Mesodermal cell (in vitro differentiated cells): ENCODE measurements around the gene MRPS10.
A peak's percentile ranks its signal among the peaks of the same experiment; 100 is the strongest.

Experiments used
- H3K27ac ChIP-seq: 2 replicates; pipeline ENCODE4 v1.7.0; 2013; ENCODE audit warnings: mild to moderate bottlenecking, low read depth, low read length, moderate library complexity; ENCODE audit not compliant: severe bottlenecking
- H3K36me3 ChIP-seq: 2 replicates; pipeline ENCODE4 v1.7.1; 2013; ENCODE audit warnings: mild to moderate bottlenecking, low read length, moderate library complexity; ENCODE audit not compliant: control insufficient read depth, insufficient read depth
- H3K4me1 ChIP-seq: one replicate; pipeline ENCODE4 v1.7.1; 2013; ENCODE audit warnings: mild to moderate bottlenecking, low read length; ENCODE audit not compliant: insufficient read depth, control insufficient read depth, poor library complexity, severe bottlenecking
- H3K4me3 ChIP-seq: 2 replicates; pipeline ENCODE4 v1.7.0; 2013; ENCODE audit warnings: low read length, control low read depth, mild to moderate bottlenecking; ENCODE audit not compliant: insufficient read depth, poor library complexity, severe bottlenecking; ENCODE audit errors: extremely low read depth
- H3K9me3 ChIP-seq: 2 replicates; pipeline ENCODE4 v1.7.1; 2013; ENCODE audit warnings: mild to moderate bottlenecking, low read length, moderate library complexity; ENCODE audit not compliant: control insufficient read depth
- WGBS, 2 experiments: methylation state at CpG; one replicate each; pipeline ENCODE4 v1.1.5; 2013; ENCODE audit warnings: missing lambda C conversion rate in 2 of 2; ENCODE audit not compliant: insufficient coverage in 2 of 2; 5-methylcytosine and 5-hydroxymethylcytosine counted together

Gene MRPS10

DNA sequence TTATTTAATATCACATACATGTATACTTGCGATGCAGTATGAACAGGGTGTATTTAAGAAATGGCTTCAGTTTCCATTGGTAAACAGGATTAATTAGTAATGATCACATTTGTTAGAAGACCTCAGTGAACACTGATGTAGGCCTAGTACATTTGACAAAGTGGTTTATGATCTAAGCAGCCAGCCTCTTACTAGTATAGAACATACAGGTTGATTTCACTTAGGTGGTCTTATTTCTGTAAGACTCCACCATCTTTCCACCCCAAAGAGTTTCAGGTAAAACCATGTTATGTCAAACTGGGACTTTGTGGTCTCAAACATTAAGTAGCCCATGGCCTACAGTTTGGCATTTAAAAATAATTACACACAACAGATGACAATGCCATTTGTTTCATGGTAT lies 20.2 kb upstream of the MRPS10 start:
- H3K4me3 ChIP-seq = no peak overlapping the region
- WGBS, 2 experiments = no CpG with 5 or more reads among the region's 1 CpG
- H3K36me3 ChIP-seq = no peaks in the 10 kb centered on the region

DNA sequence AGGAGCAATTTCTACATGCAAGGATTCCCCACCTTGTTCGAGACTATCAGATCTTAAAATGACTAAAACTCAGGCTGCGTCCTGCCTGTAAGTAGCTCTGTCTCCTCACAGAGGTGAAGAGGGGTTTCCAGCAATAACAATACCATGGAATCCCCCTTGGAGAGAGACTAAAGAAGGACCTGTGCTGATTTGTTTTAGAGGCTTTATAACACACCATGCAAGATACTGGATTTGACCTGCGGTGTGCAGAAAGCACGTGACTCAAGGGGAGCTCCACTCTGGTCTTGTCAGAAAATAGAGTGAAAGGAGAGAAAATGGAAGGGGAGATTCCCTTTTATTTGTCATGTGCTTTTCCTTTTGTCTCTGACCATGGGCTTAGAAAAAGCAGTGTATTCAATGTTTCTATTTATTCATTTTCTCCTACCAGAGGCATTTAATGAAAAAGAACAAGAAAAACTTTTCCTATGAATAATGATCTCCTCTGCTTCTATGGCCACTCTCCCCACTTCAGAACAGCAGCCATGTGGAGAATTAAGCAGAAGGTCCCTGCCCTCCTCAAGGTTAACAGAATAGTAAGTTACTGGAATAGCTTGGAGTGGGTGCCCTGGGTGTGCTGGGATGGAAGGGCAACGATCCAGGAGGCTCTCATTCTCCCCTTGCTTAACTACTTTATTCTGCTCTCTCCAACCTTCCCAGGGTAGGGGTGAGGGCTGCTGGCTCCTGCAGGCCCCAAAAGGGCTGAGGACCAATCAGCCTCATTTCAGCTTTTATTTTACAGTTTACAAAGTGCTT lies 19.2 kb upstream of the MRPS10 start:
- H3K9me3 ChIP-seq = no peaks in the 10 kb centered on the region
- no peak overlapping the region for H3K27ac ChIP-seq
- no peak overlapping the region for H3K4me3 ChIP-seq
- peaks cover 3% of the 10 kb centered on the region for H3K4me1 ChIP-seq
- WGBS, 2 experiments = 100% methylated on average over 2 of the region's 5 CpGs
- no peaks in the 10 kb centered on the region for H3K36me3 ChIP-seq

More for the DNA sequence above, 20.2 kb upstream of the MRPS10 start:
- no peaks in the 10 kb centered on the region for H3K9me3 ChIP-seq
- H3K4me1 ChIP-seq = peaks cover 3% of the 10 kb centered on the region
- no peak overlapping the region for H3K27ac ChIP-seq

DNA sequence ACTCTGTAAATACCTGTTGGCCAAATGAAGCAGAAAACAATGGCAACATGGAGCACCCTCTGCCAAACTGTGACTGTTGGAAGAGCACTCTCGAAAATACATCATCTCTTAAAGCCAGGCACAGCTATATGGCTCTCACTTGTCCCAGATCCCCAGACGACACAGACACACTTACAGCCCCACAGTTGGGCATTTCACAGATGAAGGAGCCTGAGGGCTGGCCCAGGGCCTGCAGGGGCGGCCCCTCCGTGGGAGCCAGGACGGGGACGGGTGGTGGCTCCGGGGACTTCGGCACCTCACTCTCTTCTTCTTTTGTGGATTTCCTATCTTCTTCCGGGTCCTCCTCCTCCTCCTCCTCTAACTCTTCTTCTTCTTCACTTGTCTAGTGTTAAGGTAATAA lies 18.4 kb upstream of the MRPS10 start:
- H3K4me1 ChIP-seq = peaks cover 3% of the 10 kb centered on the region
- no peak overlapping the region for H3K27ac ChIP-seq
- H3K4me3 ChIP-seq = no peak overlapping the region
- no peaks in the 10 kb centered on the region for H3K9me3 ChIP-seq
- no peaks in the 10 kb centered on the region for H3K36me3 ChIP-seq
- 79 to 96% methylated on average over 3 to 5 of the region's 9 CpGs for WGBS, 2 experiments

DNA sequence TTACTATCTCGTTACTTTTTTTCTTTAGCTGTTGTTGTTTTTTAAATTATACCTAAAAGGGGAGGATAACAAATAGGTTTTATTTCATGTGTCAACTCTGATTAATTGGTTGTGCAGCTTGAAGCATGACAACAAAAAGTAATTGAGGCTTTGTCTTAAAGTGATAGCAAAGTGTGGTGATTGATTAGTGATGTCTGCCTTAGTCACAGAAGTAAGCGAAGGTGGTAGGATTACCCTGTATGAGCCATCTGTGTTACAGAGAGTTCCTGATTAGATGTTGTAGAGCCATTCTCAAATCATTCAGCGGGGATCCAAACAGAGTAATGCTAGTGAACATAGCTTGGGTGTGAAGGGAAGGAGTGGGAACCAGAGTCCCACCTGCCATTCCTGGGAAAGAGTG lies 14.4 kb upstream of the MRPS10 start:
- WGBS, 2 experiments = 88 to 95% methylated on average over 2 of the region's 3 CpGs
- peaks cover 6% of the 10 kb centered on the region for H3K4me1 ChIP-seq
- H3K36me3 ChIP-seq = peaks cover 3% of the 10 kb centered on the region

DNA sequence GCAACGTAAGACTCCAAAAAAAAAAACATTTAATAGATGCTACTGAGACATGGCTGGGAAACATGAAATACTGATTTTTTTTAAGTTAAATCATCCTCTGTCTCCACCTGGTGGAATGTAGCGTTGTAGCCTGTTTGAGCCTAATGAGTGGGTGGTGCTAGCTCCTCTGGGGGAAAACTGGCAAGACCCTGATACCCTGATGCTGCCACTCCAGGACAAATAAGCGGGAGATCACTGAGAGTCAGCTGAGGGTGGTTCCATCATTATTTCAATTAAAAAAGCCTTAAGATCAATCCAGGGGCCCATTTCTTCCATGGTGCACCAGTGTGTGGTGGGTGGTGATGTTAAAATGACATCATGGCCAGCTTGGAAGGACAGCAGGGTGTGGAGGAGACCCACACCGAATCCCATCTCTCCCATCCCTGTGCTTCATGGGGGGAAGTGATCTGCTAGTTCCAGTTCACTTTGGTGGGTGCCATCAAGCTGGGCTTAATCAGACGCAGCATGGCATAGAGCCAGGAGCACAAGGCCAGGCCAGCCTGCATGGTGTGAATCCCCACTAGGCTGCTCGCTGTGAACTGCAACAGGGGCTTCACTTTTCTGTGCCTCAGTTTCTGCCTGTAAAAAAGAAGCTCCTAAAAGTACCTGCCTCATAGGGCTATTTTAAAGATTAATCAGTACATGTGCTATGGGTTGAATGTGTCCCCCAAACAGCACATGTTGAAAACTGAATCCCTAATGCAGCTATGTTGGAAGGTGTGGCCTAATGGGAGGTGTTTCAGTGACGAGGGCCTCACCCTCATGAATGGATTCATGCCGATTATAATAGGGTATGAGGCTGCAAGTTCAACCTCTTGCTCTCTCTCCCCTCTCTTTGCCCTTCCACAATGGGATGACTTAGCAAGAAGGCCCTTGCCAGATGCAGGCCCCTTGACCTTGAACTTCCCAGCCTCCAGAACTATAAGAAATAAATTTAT lies 13.0 kb upstream of the MRPS10 start:
- no peak overlapping the region for H3K27ac ChIP-seq
- H3K36me3 ChIP-seq = peaks cover 3% of the 10 kb centered on the region
- no peaks in the 10 kb centered on the region for H3K9me3 ChIP-seq
- WGBS, 2 experiments = 82 to 84% methylated on average over 3 to 5 of the region's 8 CpGs
- H3K4me3 ChIP-seq = no peak overlapping the region
- H3K4me1 ChIP-seq = peaks cover 16% of the 10 kb centered on the region

More for the DNA sequence above, 14.4 kb upstream of the MRPS10 start:
- Histone ChIP-seq H3K9me3 (no peaks in the 10 kb centered on the region), H3K4me3 (no peak overlapping the region), H3K27ac (no peak overlapping the region)

DNA sequence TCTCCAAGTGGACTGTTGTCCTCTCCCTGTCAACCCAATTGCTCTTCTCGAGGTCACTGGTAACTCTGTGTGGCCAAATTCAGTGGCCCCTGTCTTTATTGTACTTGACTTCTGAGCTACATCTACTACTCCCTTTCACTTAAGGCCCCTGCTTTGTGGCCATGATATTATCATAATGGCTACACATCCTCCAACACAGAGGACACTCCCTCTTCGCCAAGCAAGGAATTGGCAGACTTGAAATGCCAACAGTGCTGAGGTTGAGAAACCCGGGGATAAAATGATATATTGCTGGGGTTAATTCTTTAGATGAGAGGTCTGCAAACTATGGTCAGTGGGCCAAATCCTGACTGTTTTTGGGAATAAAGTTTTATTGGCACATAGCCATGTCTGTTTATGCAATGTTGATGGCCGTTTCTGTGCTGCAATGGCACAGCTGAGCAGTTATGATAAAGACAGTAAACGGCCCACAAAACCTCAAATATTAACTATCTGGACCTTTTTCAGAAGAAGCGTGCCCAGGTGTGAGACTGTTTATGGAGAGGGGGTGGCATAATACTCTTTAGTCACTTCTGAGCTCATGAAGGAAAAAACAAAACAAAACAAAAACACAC lies 12.0 kb upstream of the MRPS10 start:
- WGBS, 2 experiments = 84 to 100% methylated on average over 2 to 3 of the region's 6 CpGs
- Histone ChIP-seq H3K27ac (no peak overlapping the region), H3K4me1 (peaks cover 19% of the 10 kb centered on the region), H3K36me3 (peaks cover 3% of the 10 kb centered on the region), H3K9me3 (no peaks in the 10 kb centered on the region), H3K4me3 (no peak overlapping the region)

DNA sequence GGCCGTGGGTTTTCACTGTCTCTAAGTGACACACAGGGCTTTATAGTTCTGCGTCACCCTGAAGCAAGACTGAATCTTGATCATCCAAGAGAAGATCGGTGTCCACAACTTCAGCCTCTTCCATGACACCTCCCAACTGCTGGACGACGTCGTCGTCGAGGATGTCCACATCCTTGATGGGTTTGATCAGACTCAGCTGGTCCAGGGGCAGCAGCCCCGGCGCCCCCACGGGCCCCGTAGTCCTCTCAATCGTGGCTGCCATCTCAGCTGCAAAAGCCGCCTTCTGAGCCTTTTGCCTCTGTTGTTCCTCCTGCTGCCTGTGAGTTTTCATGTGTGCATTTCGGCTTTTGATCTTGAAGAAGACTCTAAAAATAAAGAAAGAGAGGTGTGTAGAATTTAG lies 10.6 kb upstream of the MRPS10 start:
- Histone ChIP-seq H3K27ac (no peak overlapping the region), H3K9me3 (no peaks in the 10 kb centered on the region), H3K36me3 (peaks cover 3% of the 10 kb centered on the region), H3K4me3 (no peak overlapping the region), H3K4me1 (peaks cover 23% of the 10 kb centered on the region)
- 93 to 96% methylated on average over 11 to 14 of the region's 15 CpGs for WGBS, 2 experiments

DNA sequence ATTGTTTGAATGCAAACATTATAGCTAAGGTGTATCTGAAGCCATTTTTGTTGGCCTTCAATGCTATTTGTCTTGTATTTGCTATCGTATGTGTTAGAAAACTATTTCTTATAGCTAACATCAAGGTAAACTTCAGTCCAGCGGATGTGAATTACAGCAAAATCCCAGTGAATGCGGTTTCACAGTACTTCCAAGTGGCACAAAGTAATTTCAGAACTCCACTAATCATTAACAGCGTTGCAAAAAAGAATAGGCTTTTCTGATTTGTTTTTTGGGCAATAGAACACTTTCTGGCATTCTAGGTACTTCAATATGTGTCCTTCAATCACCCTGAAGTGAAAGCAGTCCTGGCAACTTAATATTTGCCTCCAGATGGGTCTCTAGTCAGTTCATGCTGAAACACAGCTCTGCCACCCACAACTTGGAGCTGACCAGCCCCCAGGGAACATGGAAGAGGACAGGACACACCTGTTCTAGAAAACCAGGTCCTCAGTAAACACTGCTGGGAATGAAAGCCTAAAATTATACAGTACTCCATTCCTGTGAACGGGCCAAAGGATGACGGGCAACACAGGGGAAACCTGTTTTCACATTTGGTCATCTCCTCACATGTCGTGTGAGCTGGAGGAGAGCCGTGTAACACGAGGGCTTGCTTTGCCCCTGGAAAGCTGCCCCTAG lies 9.7 kb upstream of the MRPS10 start:
- peaks cover 23% of the 10 kb centered on the region for H3K4me1 ChIP-seq
- H3K4me3 ChIP-seq = no peak overlapping the region
- H3K27ac ChIP-seq = no peak overlapping the region
- H3K36me3 ChIP-seq = peaks cover 3% of the 10 kb centered on the region
- no peaks in the 10 kb centered on the region for H3K9me3 ChIP-seq
- WGBS, 2 experiments = 84 to 92% methylated on average over 5 of the region's 9 CpGs

DNA sequence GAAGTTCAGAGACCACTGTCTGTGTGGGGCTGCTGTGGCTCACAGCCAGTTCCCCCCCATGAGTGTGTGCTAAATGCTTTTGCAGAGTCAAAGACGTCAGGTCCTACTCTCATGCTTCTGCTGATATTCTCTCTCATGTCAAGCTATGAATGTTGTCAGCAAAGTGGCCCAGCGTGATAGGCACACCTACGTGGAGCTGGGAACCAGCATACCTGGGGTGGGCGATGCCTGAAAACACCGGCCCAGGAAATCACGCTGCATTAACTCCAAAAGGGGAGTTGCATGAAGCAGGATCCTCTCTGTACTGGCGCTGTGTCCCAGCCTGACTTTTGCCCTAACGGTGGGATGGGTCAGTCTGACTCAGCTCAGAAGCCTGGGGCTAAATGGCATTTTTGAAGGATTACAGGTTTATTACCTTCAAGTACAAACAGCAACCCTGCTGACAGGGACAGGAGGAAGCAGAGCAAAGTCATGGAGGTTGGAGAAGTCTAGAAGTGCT lies 9.0 kb upstream of the MRPS10 start:
- 63 to 65% methylated on average over 7 of the region's 8 CpGs for WGBS, 2 experiments
- Histone ChIP-seq H3K4me3 (no peak overlapping the region), H3K9me3 (no peaks in the 10 kb centered on the region), H3K27ac (peak overlapping the region; percentile 62), H3K4me1 (peaks cover 23% of the 10 kb centered on the region), H3K36me3 (peaks cover 3% of the 10 kb centered on the region)

DNA sequence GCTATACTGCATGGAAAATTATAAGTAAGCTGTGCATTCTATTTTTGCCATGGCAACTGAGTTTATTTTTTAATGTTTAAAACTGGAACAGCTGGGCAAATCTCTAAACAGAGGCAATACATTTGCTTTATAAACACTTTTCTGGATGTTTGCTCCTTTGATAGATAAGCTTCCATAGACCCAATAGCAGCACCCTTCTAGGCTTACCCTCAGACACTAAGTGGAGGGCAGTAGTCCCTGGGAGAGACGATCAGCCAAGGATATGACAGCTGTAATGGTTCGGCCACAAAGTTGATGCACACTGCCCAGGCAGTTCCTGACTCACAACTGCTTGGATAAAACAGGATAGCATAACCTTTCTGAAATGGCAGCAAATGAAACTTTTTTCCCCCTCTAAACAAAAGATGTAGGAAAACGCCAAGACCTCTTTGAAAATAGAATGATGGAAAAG lies 8.5 kb upstream of the MRPS10 start:
- 69 to 86% methylated on average over 1 to 2 of the region's 3 CpGs for WGBS, 2 experiments
- H3K27ac ChIP-seq = peak overlapping the region; percentile 62
- peaks cover 23% of the 10 kb centered on the region for H3K4me1 ChIP-seq
- H3K36me3 ChIP-seq = peaks cover 3% of the 10 kb centered on the region
- H3K9me3 ChIP-seq = no peaks in the 10 kb centered on the region
- no peak overlapping the region for H3K4me3 ChIP-seq
